ENCODE data around the gene ACSF3. TPM values are rescaled to one million over a fixed set of nuclear protein-coding genes. Genes with fewer than 3 reads are reported as not detected.

The ACSF3 gene
- total RNA-seq, 2 experiments from 2014 or later: 112 to 143 TPM

- intact Hi-C loops (cut with micrococcal nuclease; ENCODE audit: unreplicated experiment): no loop called here
- no peak for DNase-seq (ENCODE audit: low spot score)
- ChIA-PET CTCF (ENCODE audit: unreplicated experiment) (no interaction called here), POLR2A (no interaction called here)
- H3K9me2 ChIP-seq (ENCODE audit: insufficient read depth, low read length): no peaks in the 10 kb centered on the region
- H2AFZ ChIP-seq (ENCODE audit: low read length): no peak overlapping the region
- peaks cover 95% of the 10 kb centered on the region for H3K36me3 ChIP-seq (ENCODE audit: insufficient read depth, low read length)
- no peak overlapping the region for H3K27ac ChIP-seq (ENCODE audit: low read depth, low read length, poor library complexity, severe bottlenecking)
- H3K4me2 ChIP-seq (ENCODE audit: low read length): no peak overlapping the region
- no peak for TF ChIP-seq EZH2phosphoT487 (IDR thresholded peaks at IDR 0.05; ENCODE audit: borderline replicate concordance, low read depth, low read length)
- TF ChIP-seq CTCF (conservative IDR thresholded peaks at IDR 0.05; ENCODE audit: low read length): no peak
- H3K9me3 ChIP-seq (ENCODE audit: low read length): no peaks in the 10 kb centered on the region
- H3K4me3 ChIP-seq (ENCODE audit: low read depth, low read length, poor library complexity, severe bottlenecking): no peak overlapping the region
- H3K4me1 ChIP-seq (ENCODE audit: insufficient read depth, low read length, poor library complexity, severe bottlenecking): no peaks in the 10 kb centered on the region
- H3K79me2 ChIP-seq (ENCODE audit: insufficient read depth, low read depth, low read length): no peaks in the 10 kb centered on the region
- BruUV-seq (replicated peaks): no TSS peak
- H4K20me1 ChIP-seq (ENCODE audit: insufficient read depth, low read length): no peaks in the 10 kb centered on the region
Measured at GRCh38 chr16:89137666-89138512, 44.2 kb downstream of the ACSF3 start.

GRCh38 chr16:89138513-89138795 is 44.8 kb downstream of the ACSF3 start:
- Histone ChIP-seq H3K36me3 (ENCODE audit: insufficient read depth, low read length) (peaks cover 95% of the 10 kb centered on the region), H3K9me2 (ENCODE audit: insufficient read depth, low read length) (no peaks in the 10 kb centered on the region), H3K4me1 (ENCODE audit: insufficient read depth, low read length, poor library complexity, severe bottlenecking) (no peaks in the 10 kb centered on the region), H3K4me3 (ENCODE audit: low read depth, low read length, poor library complexity, severe bottlenecking) (no peak overlapping the region), H3K9me3 (ENCODE audit: low read length) (no peaks in the 10 kb centered on the region), H3K79me2 (ENCODE audit: insufficient read depth, low read depth, low read length) (no peaks in the 10 kb centered on the region), H4K20me1 (ENCODE audit: insufficient read depth, low read length) (no peaks in the 10 kb centered on the region), H3K4me2 (ENCODE audit: low read length) (no peak overlapping the region), H2AFZ (ENCODE audit: low read length) (no peak overlapping the region), H3K27ac (ENCODE audit: low read depth, low read length, poor library complexity, severe bottlenecking) (no peak overlapping the region)
- TF ChIP-seq EZH2phosphoT487 (IDR thresholded peaks at IDR 0.05; ENCODE audit: borderline replicate concordance, low read depth, low read length): no peak
- TF ChIP-seq CTCF (conservative IDR thresholded peaks at IDR 0.05; ENCODE audit: low read length): no peak
- ChIA-PET POLR2A (no interaction called here), CTCF (ENCODE audit: unreplicated experiment) (no interaction called here)
- intact Hi-C loops (cut with micrococcal nuclease; ENCODE audit: unreplicated experiment): no loop called here
- no TSS peak for BruUV-seq (replicated peaks)
- no peak for DNase-seq (ENCODE audit: low spot score)

- intact Hi-C loops (cut with micrococcal nuclease; ENCODE audit: unreplicated experiment): no loop called here
- Histone ChIP-seq H3K4me1 (ENCODE audit: insufficient read depth, low read length, poor library complexity, severe bottlenecking) (no peaks in the 10 kb centered on the region), H2AFZ (ENCODE audit: low read length) (no peak overlapping the region), H3K27ac (ENCODE audit: low read depth, low read length, poor library complexity, severe bottlenecking) (no peak overlapping the region), H3K36me3 (ENCODE audit: insufficient read depth, low read length) (peaks cover 95% of the 10 kb centered on the region), H3K4me2 (ENCODE audit: low read length) (no peak overlapping the region), H3K79me2 (ENCODE audit: insufficient read depth, low read depth, low read length) (no peaks in the 10 kb centered on the region), H4K20me1 (ENCODE audit: insufficient read depth, low read length) (no peaks in the 10 kb centered on the region), H3K4me3 (ENCODE audit: low read depth, low read length, poor library complexity, severe bottlenecking) (no peak overlapping the region), H3K9me2 (ENCODE audit: insufficient read depth, low read length) (no peaks in the 10 kb centered on the region), H3K9me3 (ENCODE audit: low read length) (no peaks in the 10 kb centered on the region)
- no TSS peak for BruUV-seq (replicated peaks)
- POLR2A ChIA-PET: no interaction called here
- DNase-seq (ENCODE audit: low spot score): no peak
- CTCF ChIA-PET (ENCODE audit: unreplicated experiment): no interaction called here
- TF ChIP-seq CTCF (conservative IDR thresholded peaks at IDR 0.05; ENCODE audit: low read length) (no peak), EZH2phosphoT487 (IDR thresholded peaks at IDR 0.05; ENCODE audit: borderline replicate concordance, low read depth, low read length) (no peak)
Measured at GRCh38 chr16:89138843-89139520, 45.3 kb downstream of the ACSF3 start.
